Natural killer cell (primary cell): Measurements from ENCODE around the gene MRM2. TPM values are rescaled to one million over a fixed set of nuclear protein-coding genes. Genes with fewer than 3 reads are reported as not detected.
A peak's percentile ranks its signal among the peaks of the same experiment; 100 is the strongest.

Experiments
- ATAC-seq, 3 donors: fragments of 150-1000 bp in 2 of 3; fragments of 200-7000 bp in 1 of 3; cut with Tn5 transposase; 1 replicate in 1 of 3; 2 replicates in 2 of 3; pipeline ENCODE4 v1.10.0; 2021; ENCODE audit warnings: mild to moderate bottlenecking in 2 of 3, moderate library complexity in 2 of 3
- DNase-seq, 2 donors: peaks; one replicate each; pipeline versions ENCODE4 v3.0.0 to v3.0.0-alpha.2; 2013 to 2021; ENCODE audit warnings: mixed read lengths in 1 of 2
- H3K27ac ChIP-seq: one replicate; pipeline ENCODE4 v1.5.1; 2013; ENCODE audit warnings: mild to moderate bottlenecking, low read length
- H3K27me3 ChIP-seq: one replicate; pipeline ENCODE4 v1.6.1; 2013; ENCODE audit warnings: low read length; ENCODE audit not compliant: control insufficient read depth, insufficient read depth
- H3K36me3 ChIP-seq: one replicate; pipeline ENCODE4 v1.6.1; 2013; ENCODE audit warnings: low read length; ENCODE audit not compliant: control insufficient read depth, insufficient read depth
- H3K4me1 ChIP-seq: one replicate; pipeline ENCODE4 v1.6.1; 2013; ENCODE audit warnings: low read length; ENCODE audit not compliant: control insufficient read depth, insufficient read depth
- H3K4me3 ChIP-seq: one replicate; pipeline ENCODE4 v1.5.1; 2013; ENCODE audit warnings: low read length
- H3K9me3 ChIP-seq: one replicate; pipeline ENCODE4 v1.6.1; 2013; ENCODE audit warnings: low read length; ENCODE audit not compliant: control insufficient read depth, insufficient read depth
- H3K27ac Mint-ChIP-seq, 2 donors: one replicate each; pipeline ENCODE4 v1.8.0; 2022; ENCODE audit warnings: mild to moderate bottlenecking in 2 of 2, mixed read lengths in 2 of 2, moderate library complexity in 1 of 2
- H3K27me3 Mint-ChIP-seq, 2 donors: one replicate each; pipeline ENCODE4 v1.8.0; 2022; ENCODE audit warnings: low read depth in 2 of 2, mixed read lengths in 2 of 2
- H3K36me3 Mint-ChIP-seq: one replicate; pipeline ENCODE4 v1.8.0; 2022; ENCODE audit warnings: mixed read lengths
- H3K4me1 Mint-ChIP-seq, 2 donors: one replicate each; pipeline ENCODE4 v1.8.0; 2022; ENCODE audit warnings: mixed read lengths in 2 of 2
- H3K4me3 Mint-ChIP-seq: one replicate; pipeline ENCODE4 v1.8.0; 2022; ENCODE audit warnings: mild to moderate bottlenecking, moderate library complexity, mixed read lengths
- H3K9me3 Mint-ChIP-seq, 2 donors: one replicate each; pipeline ENCODE4 v1.8.0; 2022; ENCODE audit warnings: mixed read lengths in 2 of 2
- WGBS: methylation state at CpG from one replicate; pipeline ENCODE4 v1.1.7; 2013; ENCODE audit warnings: missing lambda C conversion rate; ENCODE audit not compliant: insufficient coverage; 5-methylcytosine and 5-hydroxymethylcytosine counted together
- intact Hi-C: fragments of 100-400 bp; cut with micrococcal nuclease; formaldehyde crosslinking; loops from one replicate; pipeline ENCODE4 v1.14.2; 2022
- total RNA-seq, 4 donors: library from RNA; stranded (reverse); fragments of 120-200 nt in 1 of 4; gene quantifications; one replicate each; pipeline versions ENCODE4 v1.2.3 to v1.2.4, GENCODE V29; 2013 to 2022
- TF ChIP-seq, protein P1 (sequence below): fragments of 200-600 bp; IDR thresholded peaks from one replicate; pipeline ENCODE4 v1.8.0; 2022; ENCODE audit warnings: antibody characterized with exemption

MRM2 gene
- total RNA-seq, 3 donors from 2014 or later (not counting 1 experiment from before 2014, with no cell fraction given) = 7.9 to 12.0 (median 10.0) TPM

DNA sequence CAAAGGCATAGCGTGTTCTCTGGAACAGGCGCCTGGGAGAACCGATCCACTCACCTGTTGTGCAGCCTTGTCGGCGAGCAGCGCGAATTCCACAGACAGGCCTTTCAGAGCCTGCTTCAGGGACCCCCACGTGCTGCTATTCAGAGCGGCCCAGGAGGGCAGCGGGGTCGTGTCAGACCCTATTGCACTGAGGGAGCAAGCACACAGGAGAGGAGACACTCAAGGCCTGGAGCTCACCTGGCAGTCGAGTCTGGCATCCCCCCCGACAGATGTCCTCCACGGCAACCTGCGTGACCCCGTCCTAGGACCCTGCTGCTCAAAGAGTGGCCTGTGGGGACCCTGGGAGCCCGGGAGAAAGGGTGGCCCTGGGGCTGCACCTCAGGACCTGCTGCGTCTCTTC is 21.2 kb upstream of the MRM2 start:
- no peak overlapping the region for H3K27ac Mint-ChIP-seq
- H3K27ac ChIP-seq = no peak overlapping the region
- TF ChIP-seq, protein P1, sequence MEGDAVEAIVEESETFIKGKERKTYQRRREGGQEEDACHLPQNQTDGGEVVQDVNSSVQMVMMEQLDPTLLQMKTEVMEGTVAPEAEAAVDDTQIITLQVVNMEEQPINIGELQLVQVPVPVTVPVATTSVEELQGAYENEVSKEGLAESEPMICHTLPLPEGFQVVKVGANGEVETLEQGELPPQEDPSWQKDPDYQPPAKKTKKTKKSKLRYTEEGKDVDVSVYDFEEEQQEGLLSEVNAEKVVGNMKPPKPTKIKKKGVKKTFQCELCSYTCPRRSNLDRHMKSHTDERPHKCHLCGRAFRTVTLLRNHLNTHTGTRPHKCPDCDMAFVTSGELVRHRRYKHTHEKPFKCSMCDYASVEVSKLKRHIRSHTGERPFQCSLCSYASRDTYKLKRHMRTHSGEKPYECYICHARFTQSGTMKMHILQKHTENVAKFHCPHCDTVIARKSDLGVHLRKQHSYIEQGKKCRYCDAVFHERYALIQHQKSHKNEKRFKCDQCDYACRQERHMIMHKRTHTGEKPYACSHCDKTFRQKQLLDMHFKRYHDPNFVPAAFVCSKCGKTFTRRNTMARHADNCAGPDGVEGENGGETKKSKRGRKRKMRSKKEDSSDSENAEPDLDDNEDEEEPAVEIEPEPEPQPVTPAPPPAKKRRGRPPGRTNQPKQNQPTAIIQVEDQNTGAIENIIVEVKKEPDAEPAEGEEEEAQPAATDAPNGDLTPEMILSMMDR = no peak

DNA sequence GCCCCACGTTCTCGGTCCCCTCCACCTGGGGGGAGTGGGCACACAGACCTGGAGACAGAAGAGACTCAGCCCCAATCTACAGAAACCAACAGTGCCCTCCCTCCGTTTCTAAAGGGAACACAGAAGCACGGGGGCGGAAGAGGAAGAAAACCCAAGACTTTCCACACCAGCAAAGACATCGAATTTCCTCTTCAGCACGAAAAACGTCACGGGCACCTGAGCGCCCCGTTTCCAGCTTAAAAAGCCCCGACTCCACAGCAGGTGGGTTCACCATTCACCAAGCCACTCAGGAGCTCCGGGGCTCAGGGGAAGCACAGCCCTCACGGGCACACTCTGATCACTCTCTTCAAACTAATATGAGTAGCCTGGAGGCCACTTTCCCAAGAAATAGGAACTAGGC is 19.6 kb upstream of the MRM2 start:
- H3K4me1 Mint-ChIP-seq = peaks cover 12 to 28% of the 10 kb centered on the region in 2 donors
- H3K9me3 Mint-ChIP-seq = no peaks in the 10 kb centered on the region
- Histone ChIP-seq H3K9me3 (no peaks in the 10 kb centered on the region), H3K4me1 (peaks cover 30% of the 10 kb centered on the region), H3K36me3 (peaks cover 3% of the 10 kb centered on the region), H3K27ac (peak overlapping the region; percentile 65), H3K27me3 (no peaks in the 10 kb centered on the region), H3K4me3 (no peak overlapping the region)
- TF ChIP-seq, protein P1 = no peak
- 21% methylated on average over 14 of the region's 14 CpGs for WGBS
- DNase-seq (peak in 1 of 2 donors; percentile 57), ATAC-seq (no peak)
- intact Hi-C loops = no loop called here
- peak overlapping the region; percentile 5 for H3K4me3 Mint-ChIP-seq
- H3K36me3 Mint-ChIP-seq = no peaks in the 10 kb centered on the region
- H3K27ac Mint-ChIP-seq = peak overlapping the region; percentile 14 to 61
- no peaks in the 10 kb centered on the region for H3K27me3 Mint-ChIP-seq

More for the DNA sequence above, 21.2 kb upstream of the MRM2 start:
- Mint-ChIP-seq H3K27me3 (no peaks in the 10 kb centered on the region), H3K4me1 (peaks cover 12 to 27% of the 10 kb centered on the region in 2 donors), H3K9me3 (no peaks in the 10 kb centered on the region), H3K4me3 (no peak overlapping the region), H3K36me3 (no peaks in the 10 kb centered on the region)
- intact Hi-C loops = no loop called here
- H3K36me3 ChIP-seq = peaks cover 3% of the 10 kb centered on the region
- H3K9me3 ChIP-seq = no peaks in the 10 kb centered on the region
- H3K4me3 ChIP-seq = no peak overlapping the region
- 97% methylated on average over 18 of the region's 18 CpGs for WGBS
- no peaks in the 10 kb centered on the region for H3K27me3 ChIP-seq
- DNase-seq = no peak
- ATAC-seq = no peak
- H3K4me1 ChIP-seq = peaks cover 30% of the 10 kb centered on the region

DNA sequence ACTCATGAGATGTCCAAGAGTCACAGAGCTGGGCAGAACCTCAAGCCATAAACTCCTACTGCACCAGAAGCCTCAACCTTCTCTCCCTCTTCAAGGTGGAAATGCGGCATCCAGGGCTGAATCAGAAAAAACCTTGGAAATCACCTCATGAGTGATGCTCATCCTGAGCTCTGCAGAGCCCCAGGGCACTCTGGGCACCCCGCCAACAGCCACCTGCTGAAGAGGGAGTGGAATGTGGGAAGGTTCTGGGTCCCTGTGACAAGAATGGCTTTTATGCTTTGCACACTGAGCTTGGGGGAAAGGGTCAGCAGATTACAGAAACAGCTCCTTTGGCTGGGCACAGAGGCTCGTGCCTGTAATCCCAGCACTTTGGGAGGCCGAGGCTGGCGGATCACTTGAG is 18.8 kb upstream of the MRM2 start:
- 95% methylated on average over 5 of the region's 5 CpGs for WGBS
- peaks cover 30% of the 10 kb centered on the region for H3K4me1 ChIP-seq
- H3K4me3 ChIP-seq = no peak overlapping the region
- intact Hi-C loops = no loop called here
- Mint-ChIP-seq H3K36me3 (no peaks in the 10 kb centered on the region), H3K4me3 (no peak overlapping the region), H3K27ac (no peak overlapping the region), H3K4me1 (peaks cover 12 to 28% of the 10 kb centered on the region in 2 donors), H3K27me3 (no peaks in the 10 kb centered on the region), H3K9me3 (no peaks in the 10 kb centered on the region)
- TF ChIP-seq, protein P1 = no peak
- ATAC-seq = no peak
- H3K27ac ChIP-seq = no peak overlapping the region
- H3K9me3 ChIP-seq = no peaks in the 10 kb centered on the region
- H3K36me3 ChIP-seq = peaks cover 3% of the 10 kb centered on the region
- no peak for DNase-seq
- H3K27me3 ChIP-seq = no peaks in the 10 kb centered on the region

GRCh38 chr7:2259480-2259879 is 17.5 kb upstream of the MRM2 start:
- no peaks in the 10 kb centered on the region for H3K36me3 Mint-ChIP-seq
- 87% methylated on average over 6 of the region's 9 CpGs for WGBS
- peak overlapping the region; percentile 40 to 57 for H3K27ac Mint-ChIP-seq
- ATAC-seq = peak in 1 of 3 donors; percentile 3
- intact Hi-C loops = no loop called here
- Histone ChIP-seq H3K4me1 (peaks cover 36% of the 10 kb centered on the region), H3K4me3 (no peak overlapping the region), H3K9me3 (no peaks in the 10 kb centered on the region), H3K27ac (no peak overlapping the region), H3K27me3 (no peaks in the 10 kb centered on the region), H3K36me3 (peaks cover 3% of the 10 kb centered on the region)
- H3K4me3 Mint-ChIP-seq = peak overlapping the region; percentile 18
- DNase-seq = no peak
- H3K9me3 Mint-ChIP-seq = no peaks in the 10 kb centered on the region
- TF ChIP-seq, protein P1 = no peak
- H3K4me1 Mint-ChIP-seq = peaks cover 12 to 28% of the 10 kb centered on the region in 2 donors
- no peaks in the 10 kb centered on the region for H3K27me3 Mint-ChIP-seq
